Activated CD8-positive, alpha-beta memory T cell treated with anti-CD3 and anti-CD28 coated beads for 1 hour (primary cell): ENCODE results near the gene CDK11B.

ENCODE experiments used
- DNase-seq, 2 donors: peaks; one replicate each; pipeline ENCODE4 v3.0.0-alpha.2; 2020; ENCODE audit warnings: low read depth in 1 of 2; ENCODE audit errors: extremely low read depth in 1 of 2

Gene CDK11B

GRCh38 chr1:1628754-1629429 lies 29.9 kb downstream of the CDK11B start:
- peak in 1 of 2 donors; percentile 13 for DNase-seq

GRCh38 chr1:1627829-1628753 lies 30.7 kb downstream of the CDK11B start:
- DNase-seq: no peak

GRCh38 chr1:1627261-1627828 lies 31.5 kb downstream of the CDK11B start:
- no peak for DNase-seq

GRCh38 chr1:1626207-1627141 lies 32.3 kb downstream of the CDK11B start:
- DNase-seq: no peak

- DNase-seq: no peak
Measured at GRCh38 chr1:1625824-1626206, 33.0 kb downstream of the CDK11B start.

GRCh38 chr1:1625404-1625775 lies 33.4 kb downstream of the CDK11B start:
- DNase-seq: no peak

- DNase-seq: no peak
Measured at GRCh38 chr1:1624443-1625403, 34.1 kb downstream of the CDK11B start.

- DNase-seq: no peak
Measured at GRCh38 chr1:1623631-1624442, 35.0 kb downstream of the CDK11B start.

- DNase-seq: no peak
Measured at GRCh38 chr1:1623181-1623630, 35.6 kb downstream of the CDK11B start.

- no peak for DNase-seq
Measured at GRCh38 chr1:1622788-1623094, 36.1 kb downstream of the CDK11B start.

GRCh38 chr1:1622010-1622787 lies 36.6 kb downstream of the CDK11B start:
- no peak for DNase-seq

GRCh38 chr1:1621173-1622009 lies 37.4 kb downstream of the CDK11B start:
- DNase-seq: no peak

- no peak for DNase-seq
Measured at GRCh38 chr1:1620433-1621139, 38.2 kb downstream of the CDK11B start.

GRCh38 chr1:1619917-1620361 lies 38.9 kb downstream of the CDK11B start:
- DNase-seq: no peak

- DNase-seq: no peak
Measured at GRCh38 chr1:1618396-1619068, 40.3 kb downstream of the CDK11B start.

GRCh38 chr1:1617925-1618324 lies 40.9 kb downstream of the CDK11B start:
- DNase-seq: no peak
